HEK293 (cell line): ENCODE measurements around the gene PWWP2B.

Experiments used
- CTCF ChIA-PET: fragments of 350-600 bp; formaldehyde crosslinking; extraction: SDS; loops from one replicate; lab custom pipeline; 2021; ENCODE audit warnings: antibody characterized with exemption; lab: Yijun Ruan, JAX
- POLR2A ChIA-PET: fragments of 300-600 bp; formaldehyde crosslinking; extraction: SDS; loops from one replicate; lab custom pipeline; 2020; ENCODE audit warnings: antibody characterized with exemption, inconsistent platforms; lab: Yijun Ruan, JAX
- H3K27ac ChIP-seq: fragments of 200-500 bp; sonication (Bioruptor generic); 2 replicates; pipeline ENCODE4 v1.5.1; 2014; ENCODE audit warnings: low read depth, low read length, control low read depth, inconsistent platforms; ENCODE audit errors: extremely low read depth
- H3K36me3 ChIP-seq, 2 experiments: fragments of 200-500 bp in 1 of 2; sonication (Bioruptor generic) in 1 of 2; 1 replicate in 1 of 2; 2 replicates in 1 of 2; pipeline ENCODE4 v1.5.1; 2014 to 2017; ENCODE audit warnings: inconsistent platforms in 2 of 2, low read length in 2 of 2; ENCODE audit not compliant: control insufficient read depth in 2 of 2, insufficient read depth in 1 of 2
- H3K4me1 ChIP-seq: fragments of 200-500 bp; sonication (Bioruptor generic); 2 replicates; pipeline ENCODE4 v1.5.1; 2014; ENCODE audit warnings: mild to moderate bottlenecking, low read length, inconsistent platforms; ENCODE audit not compliant: control insufficient read depth, insufficient read depth
- H3K4me3 ChIP-seq: 2 replicates; pipeline ENCODE4 v1.5.1; 2011; ENCODE audit warnings: low read depth, mild to moderate bottlenecking, control low read depth, low read length, moderate library complexity
- H3K9me3 ChIP-seq: fragments of 200-500 bp; sonication (Bioruptor generic); 2 replicates; pipeline ENCODE4 v1.5.1; 2014; ENCODE audit warnings: low read depth, low read length, inconsistent platforms; ENCODE audit not compliant: control insufficient read depth, insufficient read depth
- SETDB1 ChIP-seq: IDR thresholded peaks from one replicate; pipeline ENCODE4 v1.6.1; 2017; ENCODE audit warnings: mild to moderate bottlenecking, low read length, moderate library complexity, mixed read lengths; ENCODE audit not compliant: insufficient read length
- ZBTB11 ChIP-seq: fragments of 450-650 bp; formaldehyde crosslinking; conservative IDR thresholded peaks from 2 replicates; pipeline ENCODE4 v1.5.1; 2016; ENCODE audit warnings: low read depth, missing biosample characterization, missing genetic modification characterization
- ZFP37 ChIP-seq: fragments of 450-650 bp; formaldehyde crosslinking; IDR thresholded peaks from 2 replicates; pipeline ENCODE4 v1.5.1; 2016; ENCODE audit warnings: missing biosample characterization, missing genetic modification characterization
- ZIC2 ChIP-seq: fragments of 450-650 bp; formaldehyde crosslinking; IDR thresholded peaks from 2 replicates; pipeline ENCODE4 v1.5.1; 2016; ENCODE audit warnings: missing biosample characterization, missing genetic modification characterization
- ZNF140 ChIP-seq: fragments of 450-650 bp; formaldehyde crosslinking; IDR thresholded peaks from 2 replicates; pipeline ENCODE4 v1.5.1; 2016; ENCODE audit warnings: missing biosample characterization, missing genetic modification characterization
- ZNF292 ChIP-seq: fragments of 450-650 bp; formaldehyde crosslinking; IDR thresholded peaks from 2 replicates; pipeline ENCODE4 v1.5.1; 2016; ENCODE audit warnings: low read depth, missing biosample characterization, missing genetic modification characterization, borderline replicate concordance
- ZNF560 ChIP-seq: fragments of 450-650 bp; formaldehyde crosslinking; IDR thresholded peaks from 2 replicates; pipeline ENCODE4 v1.5.1; 2017; ENCODE audit warnings: missing biosample characterization, missing genetic modification characterization, borderline replicate concordance
- ZNF610 ChIP-seq: fragments of 450-650 bp; formaldehyde crosslinking; IDR thresholded peaks from 2 replicates; pipeline ENCODE4 v1.5.1; 2016; ENCODE audit warnings: missing biosample characterization, missing genetic modification characterization, borderline replicate concordance
- ZNF658 ChIP-seq: fragments of 450-650 bp; formaldehyde crosslinking; IDR thresholded peaks from 2 replicates; pipeline ENCODE4; 2016; ENCODE audit warnings: missing biosample characterization, missing genetic modification characterization
- ZNF670 ChIP-seq: fragments of 450-650 bp; formaldehyde crosslinking; IDR thresholded peaks from 2 replicates; pipeline ENCODE4 v1.5.1; 2016; ENCODE audit warnings: missing biosample characterization, missing genetic modification characterization, low read depth
- ZNF677 ChIP-seq: fragments of 450-650 bp; IDR thresholded peaks from 2 replicates; pipeline ENCODE4 v1.5.0; 2018; ENCODE audit warnings: missing biosample characterization, mild to moderate bottlenecking, missing genetic modification characterization, moderate library complexity
- ZNF747 ChIP-seq: fragments of 450-650 bp; formaldehyde crosslinking; IDR thresholded peaks from 2 replicates; pipeline ENCODE4 v1.5.1; 2016; ENCODE audit warnings: missing biosample characterization, missing genetic modification characterization
- ZNF837 ChIP-seq: fragments of 450-650 bp; formaldehyde crosslinking; IDR thresholded peaks from 2 replicates; pipeline ENCODE4 v1.5.1; 2016; ENCODE audit warnings: missing biosample characterization, missing genetic modification characterization
- TF ChIP-seq, protein P1 (sequence below): fragments of 450-650 bp; formaldehyde crosslinking; IDR thresholded peaks from 2 replicates; pipeline ENCODE4 v1.5.1; 2017; ENCODE audit warnings: missing biosample characterization, missing genetic modification characterization
- TF ChIP-seq, protein P2 (sequence below): fragments of 450-650 bp; IDR thresholded peaks from 2 replicates; pipeline ENCODE4 v1.5.1; 2018; ENCODE audit warnings: missing biosample characterization, missing genetic modification characterization
- TF ChIP-seq, protein P3 (sequence below): fragments of 450-650 bp; formaldehyde crosslinking; IDR thresholded peaks from 2 replicates; pipeline ENCODE4 v1.5.1; 2017; ENCODE audit warnings: missing biosample characterization, missing genetic modification characterization

The PWWP2B gene

GRCh38 chr10:132462463-132463332, 65.7 kb downstream of the PWWP2B start (continued):
- TF ChIP-seq, protein P1, sequence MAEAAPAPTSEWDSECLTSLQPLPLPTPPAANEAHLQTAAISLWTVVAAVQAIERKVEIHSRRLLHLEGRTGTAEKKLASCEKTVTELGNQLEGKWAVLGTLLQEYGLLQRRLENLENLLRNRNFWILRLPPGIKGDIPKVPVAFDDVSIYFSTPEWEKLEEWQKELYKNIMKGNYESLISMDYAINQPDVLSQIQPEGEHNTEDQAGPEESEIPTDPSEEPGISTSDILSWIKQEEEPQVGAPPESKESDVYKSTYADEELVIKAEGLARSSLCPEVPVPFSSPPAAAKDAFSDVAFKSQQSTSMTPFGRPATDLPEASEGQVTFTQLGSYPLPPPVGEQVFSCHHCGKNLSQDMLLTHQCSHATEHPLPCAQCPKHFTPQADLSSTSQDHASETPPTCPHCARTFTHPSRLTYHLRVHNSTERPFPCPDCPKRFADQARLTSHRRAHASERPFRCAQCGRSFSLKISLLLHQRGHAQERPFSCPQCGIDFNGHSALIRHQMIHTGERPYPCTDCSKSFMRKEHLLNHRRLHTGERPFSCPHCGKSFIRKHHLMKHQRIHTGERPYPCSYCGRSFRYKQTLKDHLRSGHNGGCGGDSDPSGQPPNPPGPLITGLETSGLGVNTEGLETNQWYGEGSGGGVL (tag by site-specific recombination), result no peak
- TF ChIP-seq ZNF747, result no peak
- TF ChIP-seq ZNF658 (tag by site-specific recombination), result no peak

DNA sequence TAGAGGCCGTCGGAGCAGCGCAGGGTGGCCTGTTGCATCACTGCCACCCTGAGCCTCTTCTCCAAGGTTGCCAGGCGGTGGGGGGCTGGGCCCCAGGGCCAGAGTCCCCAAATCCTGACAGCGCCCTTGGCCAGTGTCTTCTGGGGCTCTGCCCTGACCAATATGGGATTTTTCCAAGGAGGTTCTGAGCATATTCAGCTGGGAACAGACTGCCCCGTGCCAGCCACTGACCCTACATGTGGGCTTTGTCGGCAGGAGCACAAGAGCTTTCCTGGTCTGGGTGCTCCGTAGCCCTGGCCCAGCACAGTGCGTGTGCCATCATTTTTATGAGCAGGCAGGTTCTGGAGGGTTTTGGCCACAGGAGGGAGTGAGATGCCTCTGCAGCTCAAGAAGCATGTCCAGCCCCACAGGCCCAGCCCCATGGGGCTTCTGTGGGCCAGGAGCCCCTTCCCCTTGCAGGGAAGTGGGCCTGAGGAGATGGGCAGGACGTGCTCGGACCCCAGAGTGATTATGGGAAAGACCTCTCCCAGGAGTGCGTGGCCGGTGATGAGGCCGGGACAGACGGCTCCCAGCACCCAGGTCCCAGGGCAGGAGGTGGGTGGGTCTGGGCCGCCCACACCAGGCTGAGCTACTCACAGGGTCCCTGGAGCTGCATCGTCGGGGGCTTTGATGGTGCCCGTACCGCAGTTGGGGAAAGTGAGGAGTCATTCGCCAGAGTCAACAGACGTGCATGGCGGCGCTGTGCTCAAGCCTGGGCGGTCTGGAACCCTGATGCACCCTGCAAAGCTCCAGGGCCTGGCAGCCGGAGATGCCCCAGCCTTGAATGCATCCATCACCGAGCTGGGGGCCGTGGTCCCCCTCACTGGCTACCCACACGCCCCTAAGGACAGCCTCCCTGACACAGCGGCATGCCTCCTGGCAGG, 66.6 kb downstream of the PWWP2B start:
- no peak for TF ChIP-seq ZBTB11 (tag by site-specific recombination)
- TF ChIP-seq ZNF658 (tag by site-specific recombination), result no peak
- TF ChIP-seq, protein P2, sequence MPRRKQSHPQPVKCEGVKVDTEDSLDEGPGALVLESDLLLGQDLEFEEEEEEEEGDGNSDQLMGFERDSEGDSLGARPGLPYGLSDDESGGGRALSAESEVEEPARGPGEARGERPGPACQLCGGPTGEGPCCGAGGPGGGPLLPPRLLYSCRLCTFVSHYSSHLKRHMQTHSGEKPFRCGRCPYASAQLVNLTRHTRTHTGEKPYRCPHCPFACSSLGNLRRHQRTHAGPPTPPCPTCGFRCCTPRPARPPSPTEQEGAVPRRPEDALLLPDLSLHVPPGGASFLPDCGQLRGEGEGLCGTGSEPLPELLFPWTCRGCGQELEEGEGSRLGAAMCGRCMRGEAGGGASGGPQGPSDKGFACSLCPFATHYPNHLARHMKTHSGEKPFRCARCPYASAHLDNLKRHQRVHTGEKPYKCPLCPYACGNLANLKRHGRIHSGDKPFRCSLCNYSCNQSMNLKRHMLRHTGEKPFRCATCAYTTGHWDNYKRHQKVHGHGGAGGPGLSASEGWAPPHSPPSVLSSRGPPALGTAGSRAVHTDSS (tag by site-specific recombination), result no peak
- TF ChIP-seq ZNF610 (tag by site-specific recombination), result no peak
- TF ChIP-seq, protein P3, sequence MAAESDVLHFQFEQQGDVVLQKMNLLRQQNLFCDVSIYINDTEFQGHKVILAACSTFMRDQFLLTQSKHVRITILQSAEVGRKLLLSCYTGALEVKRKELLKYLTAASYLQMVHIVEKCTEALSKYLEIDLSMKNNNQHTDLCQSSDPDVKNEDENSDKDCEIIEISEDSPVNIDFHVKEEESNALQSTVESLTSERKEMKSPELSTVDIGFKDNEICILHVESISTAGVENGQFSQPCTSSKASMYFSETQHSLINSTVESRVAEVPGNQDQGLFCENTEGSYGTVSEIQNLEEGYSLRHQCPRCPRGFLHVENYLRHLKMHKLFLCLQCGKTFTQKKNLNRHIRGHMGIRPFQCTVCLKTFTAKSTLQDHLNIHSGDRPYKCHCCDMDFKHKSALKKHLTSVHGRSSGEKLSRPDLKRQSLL (tag by site-specific recombination), result no peak
- TF ChIP-seq SETDB1, result no peak
- TF ChIP-seq ZIC2 (tag by site-specific recombination), result no peak
- TF ChIP-seq ZNF292, result no peak
- no peak for TF ChIP-seq ZNF677
- no peak for TF ChIP-seq ZNF560
- TF ChIP-seq ZFP37, result no peak
- TF ChIP-seq ZNF837 (tag by site-specific recombination), result no peak
- TF ChIP-seq ZNF670 (tag by site-specific recombination), result no peak
- no peak for TF ChIP-seq ZNF140
- POLR2A ChIA-PET, result no interaction called here
- H3K27ac ChIP-seq, result no peak overlapping the region
- H3K36me3 ChIP-seq, result no peaks in the 10 kb centered on the region
- no peaks in the 10 kb centered on the region for H3K9me3 ChIP-seq
- no peaks in the 10 kb centered on the region for H3K4me1 ChIP-seq
- H3K4me3 ChIP-seq, result no peak overlapping the region
- CTCF ChIA-PET, result interaction anchor here (0.5 to 0.7 kb wide), 3 partner anchors 22 to 507 kb away, joined by 3 to 4 read pairs (median 3); no protein-coding TSS in a partner anchor
